ENCODE data around the gene AKAP8. TPM values are rescaled to one million over a fixed set of nuclear protein-coding genes. Genes with fewer than 3 reads are reported as not detected.

Gene AKAP8
- total and polyA plus RNA-seq, 2 of the 4 experiments (the other 2 are of a cell fraction), result 12.2 to 13.4 TPM

DNA sequence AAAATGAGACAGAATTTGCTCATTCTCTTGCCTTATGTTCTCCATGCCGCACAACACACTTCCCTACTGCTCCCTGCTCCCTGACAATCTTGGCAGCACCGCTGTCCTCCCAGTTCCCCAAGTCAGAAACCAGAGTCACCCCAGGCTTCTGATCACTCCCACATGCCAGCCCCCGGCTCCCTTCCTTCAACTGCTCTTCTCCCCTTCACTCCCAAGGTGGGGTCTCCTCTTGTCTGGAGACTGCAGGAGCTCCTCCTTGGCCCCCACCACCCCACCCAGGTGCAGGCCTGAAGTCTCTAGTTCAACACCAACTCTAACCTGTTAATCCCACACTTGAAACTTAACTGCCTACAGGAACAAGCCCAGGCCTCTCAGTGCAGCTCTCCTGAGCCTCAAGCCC, 16.8 kb upstream of the AKAP8 start:
- ChIA-PET CTCF (no interaction called here), POLR2A (ENCODE audit: unreplicated experiment) (no interaction called here)
- intact Hi-C loops (cut with micrococcal nuclease) (no loop called here), in situ Hi-C loops (cut with MboI; ENCODE audit: low sequenced_read_pairs) (no loop called here), dilution Hi-C loops (cut with HindIII; ENCODE audit: low sequenced_read_pairs, unreplicated experiment) (no loop called here)
- Histone ChIP-seq H4K20me1 (ENCODE audit: insufficient read depth, low read length) (peaks cover 61% of the 10 kb centered on the region), H3K18ac (ENCODE audit: low read depth, low read length) (no peak overlapping the region), H4K91ac (ENCODE audit: insufficient read depth, low read depth, low read length) (no peak overlapping the region), H3K4ac (ENCODE audit: low read depth, low read length) (no peak overlapping the region), H2AK5ac (ENCODE audit: low read depth, low read length) (no peak overlapping the region), H4K5ac (ENCODE audit: low read depth, low read length) (no peak overlapping the region), H3K4me2 (ENCODE audit: low read depth, low read length) (no peak overlapping the region), H3K4me3 (ENCODE audit: insufficient read depth, low read depth, low read length) (no peak overlapping the region), H2BK5ac (ENCODE audit: low read depth, low read length, poor library complexity, severe bottlenecking) (no peak overlapping the region), H3K4me1 (ENCODE audit: control insufficient read depth, insufficient read depth, low read length) (no peaks in the 10 kb centered on the region; the same call in 1 of the 2 replicates), H2AK9ac (replicated peaks; ENCODE audit: low read depth, low read length, poor library complexity) (no peak overlapping the region), H3K56ac (ENCODE audit: extremely low read depth, insufficient read depth, low read length) (no peak overlapping the region), H3K27me3 (ENCODE audit: control insufficient read depth, insufficient read depth, low read length) (no peaks in the 10 kb centered on the region), H2BK120ac (ENCODE audit: low read depth, low read length) (no peak overlapping the region), H2BK15ac (ENCODE audit: low read depth, low read length) (no peak overlapping the region), H2BK20ac (ENCODE audit: low read depth, low read length) (no peak overlapping the region), H3K27ac (ENCODE audit: insufficient read depth, low read length) (no peak overlapping the region), H3K9ac (ENCODE audit: low read depth, low read length) (no peak overlapping the region), H4K8ac (ENCODE audit: low read depth in 2 of 2, low read length in 2 of 2) (no peak overlapping the region), H3K36me3 (ENCODE audit: control insufficient read depth, insufficient read depth, low read length) (peaks cover 64% of the 10 kb centered on the region), H3K9me1 (ENCODE audit: insufficient read depth, low read length) (peaks cover 9% of the 10 kb centered on the region; the same call in 1 of the 2 replicates), H3K14ac (replicated peaks; ENCODE audit: low read depth, low read length) (no peak overlapping the region), H3K79me1 (ENCODE audit: low read depth in 1 of 2, low read length in 2 of 2) (peaks cover 14 to 60% of the 10 kb centered on the region in 2 experiments), H3K9me3 (ENCODE audit: control insufficient read depth, insufficient read depth, low read length) (no peaks in the 10 kb centered on the region), H3K23ac (ENCODE audit: low read depth, low read length) (no peak overlapping the region), H2AFZ (replicated peaks; ENCODE audit: low read length, poor library complexity) (no peak overlapping the region)
- 100% methylated on average over 3 of the region's 3 CpGs; no CpG with 5 or more reads in 1 of the 2 experiments for WGBS, 2 experiments (ENCODE audit: extremely low coverage in 2 of 2, insufficient read length in 1 of 2)
- no TSS peak for BruUV-seq (replicated peaks)
- ATAC-seq (ENCODE audit: low read depth), result no peak
- DNase-seq, result no peak
- no peak for TF ChIP-seq BHLHE40 (IDR thresholded peaks at IDR 0.05; ENCODE audit: low read depth, low read length)
- TF ChIP-seq FOS (IDR thresholded peaks at IDR 0.05; ENCODE audit: low read depth, low read length), result no peak
- TF ChIP-seq, protein P1, sequence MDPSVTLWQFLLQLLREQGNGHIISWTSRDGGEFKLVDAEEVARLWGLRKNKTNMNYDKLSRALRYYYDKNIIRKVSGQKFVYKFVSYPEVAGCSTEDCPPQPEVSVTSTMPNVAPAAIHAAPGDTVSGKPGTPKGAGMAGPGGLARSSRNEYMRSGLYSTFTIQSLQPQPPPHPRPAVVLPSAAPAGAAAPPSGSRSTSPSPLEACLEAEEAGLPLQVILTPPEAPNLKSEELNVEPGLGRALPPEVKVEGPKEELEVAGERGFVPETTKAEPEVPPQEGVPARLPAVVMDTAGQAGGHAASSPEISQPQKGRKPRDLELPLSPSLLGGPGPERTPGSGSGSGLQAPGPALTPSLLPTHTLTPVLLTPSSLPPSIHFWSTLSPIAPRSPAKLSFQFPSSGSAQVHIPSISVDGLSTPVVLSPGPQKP (IDR thresholded peaks at IDR 0.05; ENCODE audit: borderline replicate concordance, low read depth, low read length), result no peak
- TF ChIP-seq NFE2L2 (IDR thresholded peaks at IDR 0.05; ENCODE audit: low read depth, low read length), result no peak
- TF ChIP-seq, protein P2, sequence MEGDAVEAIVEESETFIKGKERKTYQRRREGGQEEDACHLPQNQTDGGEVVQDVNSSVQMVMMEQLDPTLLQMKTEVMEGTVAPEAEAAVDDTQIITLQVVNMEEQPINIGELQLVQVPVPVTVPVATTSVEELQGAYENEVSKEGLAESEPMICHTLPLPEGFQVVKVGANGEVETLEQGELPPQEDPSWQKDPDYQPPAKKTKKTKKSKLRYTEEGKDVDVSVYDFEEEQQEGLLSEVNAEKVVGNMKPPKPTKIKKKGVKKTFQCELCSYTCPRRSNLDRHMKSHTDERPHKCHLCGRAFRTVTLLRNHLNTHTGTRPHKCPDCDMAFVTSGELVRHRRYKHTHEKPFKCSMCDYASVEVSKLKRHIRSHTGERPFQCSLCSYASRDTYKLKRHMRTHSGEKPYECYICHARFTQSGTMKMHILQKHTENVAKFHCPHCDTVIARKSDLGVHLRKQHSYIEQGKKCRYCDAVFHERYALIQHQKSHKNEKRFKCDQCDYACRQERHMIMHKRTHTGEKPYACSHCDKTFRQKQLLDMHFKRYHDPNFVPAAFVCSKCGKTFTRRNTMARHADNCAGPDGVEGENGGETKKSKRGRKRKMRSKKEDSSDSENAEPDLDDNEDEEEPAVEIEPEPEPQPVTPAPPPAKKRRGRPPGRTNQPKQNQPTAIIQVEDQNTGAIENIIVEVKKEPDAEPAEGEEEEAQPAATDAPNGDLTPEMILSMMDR (conservative IDR thresholded peaks at IDR 0.05; ENCODE audit: low read depth, low read length), result no peak
- no peak for TF ChIP-seq MXI1 (IDR thresholded peaks at IDR 0.05; ENCODE audit: borderline replicate concordance, low read depth, low read length)
- no peak for TF ChIP-seq CHD1 (IDR thresholded peaks at IDR 0.05; ENCODE audit: low read depth, low read length)
- no peak for TF ChIP-seq RFX5 (IDR thresholded peaks at IDR 0.05; ENCODE audit: low read depth, low read length)

Data from IMR-90 (cell line).